NB4 (cell line): ENCODE results near the gene TLCD5.

ENCODE experiments used
- DNase-seq: peaks from one replicate; pipeline ENCODE4 v3.0.0; 2010; ENCODE audit warnings: low read depth
- H3K4me3 ChIP-seq: one replicate; pipeline ENCODE4 v1.5.1; 2011; ENCODE audit warnings: mild to moderate bottlenecking, low read depth, low read length, moderate library complexity
- MYC ChIP-seq: IDR thresholded peaks from 2 replicates; pipeline ENCODE4 v1.6.1; 2011; ENCODE audit warnings: low read depth, low read length
- POLR2A ChIP-seq: IDR thresholded peaks from 2 replicates; pipeline ENCODE4 v1.6.1; 2011; ENCODE audit warnings: mild to moderate bottlenecking; ENCODE audit not compliant: insufficient read length; ENCODE audit errors: extremely low read depth
- TF ChIP-seq, protein P1 (sequence below): IDR thresholded peaks from one replicate; pipeline ENCODE4 v1.5.1; 2012; ENCODE audit warnings: low read depth, low read length
- TF ChIP-seq, protein P2 (sequence below): IDR thresholded peaks from 2 replicates; pipeline ENCODE4 v1.6.1; 2011; ENCODE audit warnings: low read depth, low read length

TLCD5 gene

DNA sequence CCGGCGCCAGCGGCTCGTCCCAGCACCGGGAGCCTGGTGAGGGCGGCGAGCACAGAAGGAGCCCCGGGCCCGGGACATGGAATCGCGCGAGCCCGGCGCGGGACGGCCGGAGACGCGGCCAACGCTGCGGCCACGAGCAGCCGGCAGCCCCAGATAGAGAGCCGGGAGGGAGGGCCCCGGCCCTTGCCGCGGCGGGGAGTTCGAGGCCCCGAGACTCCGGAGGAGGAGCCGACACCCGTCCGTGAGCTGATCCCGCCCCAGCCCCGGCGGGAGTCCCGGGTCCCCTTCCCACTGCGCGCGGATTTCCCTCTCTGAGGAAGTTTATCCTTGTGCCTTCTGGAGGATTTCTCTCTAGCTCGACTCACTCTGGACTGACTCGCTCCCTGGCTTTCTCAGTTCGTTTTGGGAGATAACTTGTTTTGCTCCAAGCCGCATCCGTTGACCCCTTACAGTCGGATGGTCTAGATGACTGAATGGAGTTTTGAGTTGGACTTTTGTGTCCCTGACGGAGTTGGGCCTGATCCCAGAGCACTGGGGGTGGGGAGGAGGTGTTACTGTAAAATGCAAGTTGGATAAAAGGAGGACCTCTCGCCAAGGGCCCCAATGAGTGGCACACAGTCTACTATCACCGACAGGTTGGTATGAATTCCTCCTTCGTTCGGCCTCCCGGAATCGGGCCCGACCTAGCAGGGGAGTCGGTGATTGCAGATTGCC lies 11.7 kb downstream of the TLCD5 start:
- DNase-seq = no peak
- TF ChIP-seq, protein P1, sequence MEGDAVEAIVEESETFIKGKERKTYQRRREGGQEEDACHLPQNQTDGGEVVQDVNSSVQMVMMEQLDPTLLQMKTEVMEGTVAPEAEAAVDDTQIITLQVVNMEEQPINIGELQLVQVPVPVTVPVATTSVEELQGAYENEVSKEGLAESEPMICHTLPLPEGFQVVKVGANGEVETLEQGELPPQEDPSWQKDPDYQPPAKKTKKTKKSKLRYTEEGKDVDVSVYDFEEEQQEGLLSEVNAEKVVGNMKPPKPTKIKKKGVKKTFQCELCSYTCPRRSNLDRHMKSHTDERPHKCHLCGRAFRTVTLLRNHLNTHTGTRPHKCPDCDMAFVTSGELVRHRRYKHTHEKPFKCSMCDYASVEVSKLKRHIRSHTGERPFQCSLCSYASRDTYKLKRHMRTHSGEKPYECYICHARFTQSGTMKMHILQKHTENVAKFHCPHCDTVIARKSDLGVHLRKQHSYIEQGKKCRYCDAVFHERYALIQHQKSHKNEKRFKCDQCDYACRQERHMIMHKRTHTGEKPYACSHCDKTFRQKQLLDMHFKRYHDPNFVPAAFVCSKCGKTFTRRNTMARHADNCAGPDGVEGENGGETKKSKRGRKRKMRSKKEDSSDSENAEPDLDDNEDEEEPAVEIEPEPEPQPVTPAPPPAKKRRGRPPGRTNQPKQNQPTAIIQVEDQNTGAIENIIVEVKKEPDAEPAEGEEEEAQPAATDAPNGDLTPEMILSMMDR = no peak
- TF ChIP-seq POLR2A = no peak
- TF ChIP-seq, protein P2, sequence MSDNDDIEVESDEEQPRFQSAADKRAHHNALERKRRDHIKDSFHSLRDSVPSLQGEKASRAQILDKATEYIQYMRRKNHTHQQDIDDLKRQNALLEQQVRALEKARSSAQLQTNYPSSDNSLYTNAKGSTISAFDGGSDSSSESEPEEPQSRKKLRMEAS = no peak
- TF ChIP-seq MYC = no peak

DNA sequence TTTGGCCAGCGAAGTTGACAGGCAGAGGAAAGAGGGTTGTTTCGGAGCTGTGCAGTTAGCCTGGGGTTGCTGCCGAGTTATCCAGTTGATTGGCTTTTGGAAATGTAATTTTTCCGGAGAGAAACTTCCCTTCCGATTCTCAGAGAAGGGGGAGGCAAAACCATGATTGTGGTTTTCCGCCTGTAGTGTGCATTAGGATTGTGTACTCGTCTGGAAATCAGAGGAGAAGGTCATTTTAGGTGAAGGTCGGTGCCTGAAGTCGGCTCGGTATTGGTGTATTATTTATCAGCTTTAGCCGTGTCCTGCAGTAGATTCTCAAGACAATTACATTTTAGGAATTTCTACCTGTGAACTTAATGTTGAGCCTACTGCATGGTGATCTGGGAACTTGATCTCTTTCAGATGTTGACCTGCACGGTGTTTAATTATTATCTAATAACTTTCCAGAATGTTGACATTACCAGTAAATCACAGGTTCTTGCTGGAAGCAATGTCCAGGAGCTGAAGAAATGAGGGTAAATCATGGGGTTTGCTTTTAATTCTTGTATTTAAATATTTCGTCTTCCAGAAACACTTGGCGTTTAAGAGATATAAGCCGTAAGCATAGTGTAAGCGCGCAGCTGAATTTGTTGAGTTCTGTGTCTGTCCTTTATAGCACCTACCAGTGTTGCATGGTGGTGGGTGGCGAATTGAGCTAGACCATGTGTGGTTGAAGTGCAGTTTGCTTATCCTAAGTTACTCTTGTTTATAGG lies 12.4 kb downstream of the TLCD5 start:
- TF ChIP-seq, protein P2 = no peak
- TF ChIP-seq, protein P1 = no peak
- no peak overlapping the region for H3K4me3 ChIP-seq
- no peak for DNase-seq

More for the DNA sequence above, 11.7 kb downstream of the TLCD5 start:
- H3K4me3 ChIP-seq = no peak overlapping the region

DNA sequence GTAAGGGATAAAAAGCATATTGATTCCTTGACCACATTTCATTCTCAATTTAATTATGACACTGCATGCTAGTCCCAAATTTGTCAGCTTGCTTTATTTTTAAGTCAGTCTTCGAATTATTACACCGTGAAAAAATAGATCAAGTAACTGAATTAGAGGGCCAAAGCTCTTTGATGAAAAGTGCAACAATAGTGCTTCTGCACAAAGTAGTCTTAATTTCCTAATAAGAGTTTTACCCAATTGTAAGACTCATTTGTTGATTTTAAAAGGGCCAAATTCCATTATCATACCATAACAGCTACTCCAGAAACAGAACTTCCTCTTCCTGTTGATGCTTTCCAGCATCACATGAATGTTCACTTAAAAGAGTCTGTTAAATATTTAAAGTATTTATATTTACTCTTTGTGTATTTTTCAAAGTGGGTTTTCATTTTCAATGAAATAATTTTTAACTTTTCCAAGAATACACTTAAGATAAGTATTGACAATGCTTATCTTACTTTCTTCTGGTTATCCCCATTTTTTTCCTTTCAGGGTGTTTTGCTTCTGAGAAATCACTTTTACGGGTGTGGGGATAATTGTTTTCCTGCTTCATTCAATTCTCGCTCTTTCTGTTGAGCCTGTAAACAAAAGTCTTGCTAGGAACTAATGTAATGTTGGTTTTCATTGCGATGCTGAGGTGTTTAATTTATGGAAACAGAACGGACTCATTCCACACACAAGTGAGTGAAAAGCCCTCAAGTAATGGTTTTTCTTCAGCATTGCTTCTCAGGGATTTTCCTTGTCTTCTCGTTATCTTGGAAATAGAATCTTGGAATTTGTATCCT lies 13.2 kb downstream of the TLCD5 start:
- H3K4me3 ChIP-seq = no peak overlapping the region

DNA sequence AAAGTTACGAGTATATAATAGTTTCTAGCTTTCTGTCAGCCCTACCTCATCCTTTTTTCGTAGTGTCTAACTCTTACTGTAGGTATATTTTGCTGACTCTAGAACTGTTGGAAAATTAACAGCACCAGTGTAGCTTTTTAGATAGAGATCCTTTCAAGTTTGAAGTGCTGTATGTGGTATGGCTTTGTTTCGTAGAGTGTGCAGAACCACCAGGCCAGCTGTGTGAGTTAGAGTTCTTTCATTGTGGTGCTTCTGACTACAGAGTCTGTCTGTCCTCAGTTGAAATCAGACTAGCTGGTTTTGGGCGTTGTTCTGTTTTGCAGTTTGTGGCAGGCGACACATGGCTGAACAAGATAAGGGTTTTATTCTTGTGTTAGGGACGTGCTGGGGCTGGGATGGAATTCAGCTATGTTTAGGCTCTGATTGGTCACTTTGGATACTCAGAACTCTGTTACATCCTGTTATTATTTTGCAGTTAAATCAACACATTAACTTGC lies 14.3 kb downstream of the TLCD5 start:
- no peak for DNase-seq
- TF ChIP-seq POLR2A = no peak
- TF ChIP-seq MYC = no peak
- TF ChIP-seq, protein P2 = no peak
- H3K4me3 ChIP-seq = no peak overlapping the region

More for the DNA sequence above, 13.2 kb downstream of the TLCD5 start:
- no peak for DNase-seq
- TF ChIP-seq, protein P1 = no peak
- TF ChIP-seq, protein P2 = no peak
- TF ChIP-seq MYC (no peak), POLR2A (no peak)

DNA sequence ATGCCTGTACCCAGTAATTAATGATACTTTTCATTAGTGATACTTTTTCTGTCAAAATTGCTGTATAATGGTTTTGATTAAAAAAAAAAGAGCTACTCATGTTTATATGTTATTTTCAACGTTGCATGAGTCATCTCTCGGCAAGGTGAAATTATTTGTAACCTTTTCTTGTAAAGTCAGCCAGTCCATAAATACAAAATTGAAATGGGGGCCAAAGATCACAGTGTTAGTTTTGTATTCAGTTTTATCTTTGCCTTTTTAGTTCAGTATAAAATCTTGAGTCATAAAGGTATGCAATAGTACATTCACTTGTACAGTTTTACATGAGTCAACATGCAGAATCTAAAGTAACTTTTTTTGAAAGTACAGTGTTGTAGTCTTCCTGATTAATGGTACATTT lies 15.4 kb downstream of the TLCD5 start:
- no peak for DNase-seq
- no peak overlapping the region for H3K4me3 ChIP-seq
- TF ChIP-seq MYC (no peak), POLR2A (no peak)
- TF ChIP-seq, protein P1 = no peak
- TF ChIP-seq, protein P2 = no peak
